ENCODE measurements around the gene RAD52. TPM values are rescaled to one million over a fixed set of nuclear protein-coding genes. Genes with fewer than 3 reads are reported as not detected.

The RAD52 gene
- total RNA-seq, 6 experiments from 2014 or later, result 5.6 to 10.5 (median 8.5) TPM

DNA sequence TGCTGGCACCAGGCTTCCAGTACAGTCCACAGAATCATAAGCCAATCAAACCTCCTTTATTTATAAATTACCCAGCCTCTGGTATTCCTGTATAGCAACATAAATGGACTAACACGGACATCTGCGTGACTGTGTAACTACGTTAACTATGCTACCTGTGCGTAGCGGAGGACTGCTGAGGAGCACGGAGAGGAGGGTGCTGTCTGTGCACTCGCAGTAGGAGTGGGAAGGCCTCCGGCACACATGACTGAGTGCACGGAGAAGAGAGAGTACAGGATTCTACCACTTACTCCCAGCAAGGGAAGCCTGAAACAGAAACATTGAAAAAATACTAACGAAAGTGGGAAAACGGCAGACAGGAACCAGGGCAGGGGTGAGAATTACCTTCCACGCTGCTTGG is 22.9 kb downstream of the RAD52 start:
- 94% methylated on average over 10 of the region's 12 CpGs for WGBS (ENCODE audit: insufficient coverage, low coverage, low lambda C conversion rate, missing lambda C conversion rate)
- intact Hi-C loops (cut with DNase I), result no loop called here
- Histone ChIP-seq H3K9me3 (no peaks in the 10 kb centered on the region), H3K4me3 (no peak overlapping the region), H3K27me3 (no peaks in the 10 kb centered on the region), H3K27ac (no peak overlapping the region), H3K36me3 (peaks cover 0 to 83% (median 17%) of the 10 kb centered on the region in 4 donors), H3K4me1 (no peaks in the 10 kb centered on the region)
- ATAC-seq (no peak), DNase-seq (no peak)
- no peak for TF ChIP-seq POLR2A (IDR thresholded peaks at IDR 0.05)
- TF ChIP-seq, protein P1, sequence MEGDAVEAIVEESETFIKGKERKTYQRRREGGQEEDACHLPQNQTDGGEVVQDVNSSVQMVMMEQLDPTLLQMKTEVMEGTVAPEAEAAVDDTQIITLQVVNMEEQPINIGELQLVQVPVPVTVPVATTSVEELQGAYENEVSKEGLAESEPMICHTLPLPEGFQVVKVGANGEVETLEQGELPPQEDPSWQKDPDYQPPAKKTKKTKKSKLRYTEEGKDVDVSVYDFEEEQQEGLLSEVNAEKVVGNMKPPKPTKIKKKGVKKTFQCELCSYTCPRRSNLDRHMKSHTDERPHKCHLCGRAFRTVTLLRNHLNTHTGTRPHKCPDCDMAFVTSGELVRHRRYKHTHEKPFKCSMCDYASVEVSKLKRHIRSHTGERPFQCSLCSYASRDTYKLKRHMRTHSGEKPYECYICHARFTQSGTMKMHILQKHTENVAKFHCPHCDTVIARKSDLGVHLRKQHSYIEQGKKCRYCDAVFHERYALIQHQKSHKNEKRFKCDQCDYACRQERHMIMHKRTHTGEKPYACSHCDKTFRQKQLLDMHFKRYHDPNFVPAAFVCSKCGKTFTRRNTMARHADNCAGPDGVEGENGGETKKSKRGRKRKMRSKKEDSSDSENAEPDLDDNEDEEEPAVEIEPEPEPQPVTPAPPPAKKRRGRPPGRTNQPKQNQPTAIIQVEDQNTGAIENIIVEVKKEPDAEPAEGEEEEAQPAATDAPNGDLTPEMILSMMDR (IDR thresholded peaks at IDR 0.05), result no peak

DNA sequence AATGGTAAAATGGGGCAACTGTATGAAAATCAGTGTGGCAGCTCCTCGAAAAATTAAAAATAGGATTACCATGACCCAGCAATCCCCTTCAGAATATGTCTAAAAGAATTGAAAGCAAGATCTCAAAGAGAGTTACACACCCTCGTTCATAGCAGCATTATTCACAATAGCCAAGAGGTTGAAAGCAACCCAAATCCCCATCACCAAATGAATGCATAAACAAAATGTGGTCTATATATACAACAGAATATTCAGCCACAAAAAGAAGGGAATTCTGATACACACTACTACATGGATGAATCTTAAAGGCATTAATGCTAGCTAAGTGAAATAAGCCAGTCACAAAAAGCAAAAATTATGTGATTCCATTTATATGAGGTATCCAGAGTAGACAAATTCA is 27.2 kb downstream of the RAD52 start:
- no peak overlapping the region for H3K4me3 ChIP-seq
- H3K4me1 ChIP-seq, result no peaks in the 10 kb centered on the region
- ATAC-seq, result no peak
- no peaks in the 10 kb centered on the region for H3K27me3 ChIP-seq
- H3K36me3 ChIP-seq, result peaks cover 0 to 41% (median 3%) of the 10 kb centered on the region in 4 donors
- TF ChIP-seq POLR2A (IDR thresholded peaks at IDR 0.05), result no peak
- TF ChIP-seq, protein P1 (IDR thresholded peaks at IDR 0.05), result no peak
- no peaks in the 10 kb centered on the region for H3K9me3 ChIP-seq
- no peak for DNase-seq
- whole genome bisulfite sequencing (ENCODE audit: insufficient coverage, low coverage, low lambda C conversion rate, missing lambda C conversion rate), result 95% methylated on average over 2 of the region's 2 CpGs
- H3K27ac ChIP-seq, result no peak overlapping the region
- intact Hi-C loops (cut with DNase I), result no loop called here

DNA sequence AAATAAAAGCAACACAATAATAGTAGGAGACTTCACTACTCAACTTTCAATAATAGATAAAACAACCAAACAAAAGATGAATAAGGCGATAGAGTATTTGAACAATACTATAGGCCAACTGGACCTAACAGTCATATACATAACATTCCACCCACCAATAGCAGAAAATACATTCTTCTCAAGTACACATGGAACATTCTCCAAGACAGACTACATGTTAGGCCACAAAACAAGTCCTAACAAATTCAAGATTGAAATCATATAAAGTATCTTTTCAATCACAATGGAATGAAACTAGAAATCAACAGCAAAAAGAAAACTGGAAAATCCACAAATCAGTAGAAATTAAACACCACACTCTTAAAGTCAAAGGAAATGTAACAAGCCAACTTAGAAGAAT is 28.8 kb downstream of the RAD52 start:
- no peak overlapping the region for H3K4me3 ChIP-seq
- no peaks in the 10 kb centered on the region for H3K4me1 ChIP-seq
- no peak for TF ChIP-seq POLR2A (IDR thresholded peaks at IDR 0.05)
- TF ChIP-seq, protein P1 (IDR thresholded peaks at IDR 0.05), result no peak
- 92% methylated on average over 1 of the region's 1 CpG for WGBS (ENCODE audit: insufficient coverage, low coverage, low lambda C conversion rate, missing lambda C conversion rate)
- H3K27me3 ChIP-seq, result no peaks in the 10 kb centered on the region
- DNase-seq (no peak), ATAC-seq (no peak)
- no peaks in the 10 kb centered on the region for H3K9me3 ChIP-seq
- no peak overlapping the region for H3K27ac ChIP-seq
- intact Hi-C loops (cut with DNase I), result no loop called here
- peaks cover 0 to 41% (median 10%) of the 10 kb centered on the region in 4 donors for H3K36me3 ChIP-seq

DNA sequence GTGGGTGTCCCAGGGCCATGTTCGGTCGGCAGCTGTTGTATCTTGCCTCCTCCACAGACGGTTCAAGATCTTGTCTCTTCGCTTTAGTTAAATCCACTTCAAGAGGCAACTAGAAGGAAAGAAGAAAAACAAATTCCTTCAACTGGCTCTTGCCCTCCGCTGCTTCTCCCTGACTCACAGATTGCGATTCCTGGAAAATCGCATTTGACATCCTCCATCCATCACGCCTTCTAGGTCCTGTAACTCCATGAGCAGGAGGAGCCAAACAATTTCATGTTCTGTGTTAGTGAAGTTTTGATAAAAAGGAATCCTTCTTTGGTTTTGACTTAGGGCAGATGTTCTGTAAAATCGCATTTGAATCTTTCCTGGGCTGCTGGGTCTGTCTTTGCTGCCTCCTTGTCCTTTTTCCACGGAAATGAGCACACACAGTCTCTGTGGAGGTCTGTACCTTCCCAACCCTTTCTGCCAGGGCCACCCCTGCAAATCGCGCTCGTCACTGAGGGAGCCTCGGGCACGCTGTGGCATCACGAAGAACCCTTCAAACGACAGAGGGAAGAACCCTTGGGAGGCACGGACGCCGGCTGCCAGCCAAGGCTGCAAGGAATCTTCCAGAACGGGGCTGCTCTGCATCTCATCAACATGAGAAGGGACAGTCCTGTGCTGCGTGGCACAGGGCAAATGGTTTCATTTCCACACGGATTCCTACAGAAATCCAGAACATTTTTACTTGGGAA is 32.6 kb downstream of the RAD52 start:
- H3K4me3 ChIP-seq, result no peak overlapping the region
- WGBS (ENCODE audit: insufficient coverage, low coverage, low lambda C conversion rate, missing lambda C conversion rate), result 90% methylated on average over 10 of the region's 23 CpGs
- no peaks in the 10 kb centered on the region for H3K27me3 ChIP-seq
- H3K27ac ChIP-seq, result no peak overlapping the region
- H3K36me3 ChIP-seq, result peaks cover 0 to 51% (median 17%) of the 10 kb centered on the region in 4 donors
- intact Hi-C loops (cut with DNase I), result no loop called here
- H3K9me3 ChIP-seq, result no peaks in the 10 kb centered on the region
- no peaks in the 10 kb centered on the region for H3K4me1 ChIP-seq
- no peak for DNase-seq
- no peak for TF ChIP-seq POLR2A (IDR thresholded peaks at IDR 0.05)
- TF ChIP-seq, protein P1 (IDR thresholded peaks at IDR 0.05), result no peak
- ATAC-seq, result no peak
